ENCODE data around the gene ZCCHC2.

The ZCCHC2 gene

DNA sequence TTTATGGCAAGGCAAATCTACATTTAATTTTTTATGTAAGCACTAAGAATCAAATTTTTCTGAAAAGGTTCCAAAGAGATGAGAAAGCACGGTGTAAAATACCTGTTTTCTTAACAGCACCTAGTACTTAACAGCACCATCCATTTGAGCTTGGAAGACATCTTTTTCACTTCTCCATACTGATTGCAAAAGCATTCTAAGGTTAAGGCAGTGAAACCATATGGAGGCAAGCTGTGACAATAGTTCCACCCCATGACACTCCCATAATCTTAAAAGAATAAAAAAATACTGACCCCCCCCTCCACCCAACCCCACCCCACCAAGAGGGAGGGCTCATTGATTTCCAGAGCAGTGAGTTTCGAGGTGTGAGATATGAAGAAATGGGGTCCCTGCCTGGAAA is 60.6 kb downstream of the ZCCHC2 start:
- DNase-seq = no peak

DNA sequence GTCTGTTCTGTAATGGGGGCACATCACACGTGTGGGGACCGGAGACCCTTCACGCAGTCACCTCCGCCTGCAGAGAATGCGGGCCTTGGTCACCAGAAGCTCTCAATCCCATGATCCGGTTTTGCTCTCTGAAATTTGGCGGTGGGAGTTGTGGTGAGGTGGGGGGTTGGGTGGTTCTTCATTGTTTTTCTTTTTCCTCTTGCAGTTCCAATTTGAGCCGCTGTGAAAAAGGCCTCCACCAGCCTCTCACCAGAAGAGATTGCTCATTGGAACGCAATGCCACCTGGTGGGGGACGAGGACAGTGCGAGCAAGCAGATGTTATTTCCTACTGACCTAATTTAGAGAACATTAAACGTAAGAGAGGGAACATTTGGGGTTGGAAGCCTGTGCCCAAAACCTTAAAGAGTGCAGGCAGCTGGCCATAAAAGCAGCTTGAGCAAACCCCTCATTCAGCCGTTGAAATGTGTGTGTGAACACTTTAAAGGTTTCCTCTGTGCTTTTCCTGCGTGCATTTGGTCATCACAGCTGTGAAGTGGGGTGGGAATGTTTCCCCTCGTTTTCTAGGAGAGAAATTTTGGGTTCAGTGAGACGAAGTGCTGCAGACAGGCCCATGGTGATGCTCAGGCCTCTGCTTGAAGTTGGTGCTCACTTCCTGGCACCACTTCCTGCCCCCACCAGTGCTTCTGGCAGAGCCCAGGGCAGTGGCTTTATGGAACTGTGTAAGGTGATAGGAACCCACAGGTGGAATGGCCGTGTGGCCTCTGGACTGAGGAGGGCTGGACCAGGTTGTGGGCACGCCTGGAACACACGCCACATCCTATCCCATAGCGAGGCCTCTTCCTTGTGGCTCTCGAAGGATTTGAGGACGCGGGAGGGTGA is 61.7 kb downstream of the ZCCHC2 start:
- DNase-seq = peak; percentile 78

DNA sequence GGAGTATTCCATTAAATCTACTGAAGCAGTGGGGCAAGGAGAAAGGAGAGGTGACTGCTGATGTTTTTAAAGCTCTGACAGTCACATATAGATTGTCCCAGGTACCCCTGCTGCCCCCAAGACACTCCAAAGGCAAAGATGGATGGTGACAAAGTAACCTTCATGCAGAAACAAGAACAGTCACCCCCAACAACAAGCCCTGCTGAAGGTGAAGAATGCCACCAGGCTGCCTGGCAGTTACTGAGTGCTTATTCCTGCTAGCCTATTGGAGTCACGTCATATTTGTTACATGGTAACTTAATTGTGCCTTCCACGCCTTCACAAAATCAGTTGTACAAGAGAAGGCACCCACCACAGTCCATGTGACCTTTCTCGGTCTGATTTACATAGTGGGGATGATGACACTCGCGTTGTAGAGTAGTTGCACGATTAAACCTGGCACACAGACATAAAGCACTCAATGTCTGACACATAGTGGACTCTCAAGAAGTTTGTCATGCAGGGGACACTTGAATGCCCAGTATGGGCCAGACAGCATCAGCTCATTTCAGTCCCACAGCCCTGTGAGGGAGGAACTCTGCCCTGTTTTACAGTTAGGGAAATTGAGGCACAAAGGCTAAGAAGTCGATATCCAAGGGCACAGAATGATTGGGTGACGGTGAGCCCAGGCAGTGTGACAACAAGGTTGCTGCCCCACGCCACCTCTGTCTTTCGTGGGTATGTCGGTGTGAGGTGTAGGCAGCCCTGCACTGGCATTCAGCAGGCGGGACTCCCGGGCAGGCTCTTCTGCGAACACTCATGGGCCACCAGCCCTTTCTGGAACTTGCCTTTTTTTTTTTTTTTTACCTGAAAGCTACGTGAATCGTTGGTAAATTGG is 62.7 kb downstream of the ZCCHC2 start:
- peak; percentile 54 for DNase-seq

DNA sequence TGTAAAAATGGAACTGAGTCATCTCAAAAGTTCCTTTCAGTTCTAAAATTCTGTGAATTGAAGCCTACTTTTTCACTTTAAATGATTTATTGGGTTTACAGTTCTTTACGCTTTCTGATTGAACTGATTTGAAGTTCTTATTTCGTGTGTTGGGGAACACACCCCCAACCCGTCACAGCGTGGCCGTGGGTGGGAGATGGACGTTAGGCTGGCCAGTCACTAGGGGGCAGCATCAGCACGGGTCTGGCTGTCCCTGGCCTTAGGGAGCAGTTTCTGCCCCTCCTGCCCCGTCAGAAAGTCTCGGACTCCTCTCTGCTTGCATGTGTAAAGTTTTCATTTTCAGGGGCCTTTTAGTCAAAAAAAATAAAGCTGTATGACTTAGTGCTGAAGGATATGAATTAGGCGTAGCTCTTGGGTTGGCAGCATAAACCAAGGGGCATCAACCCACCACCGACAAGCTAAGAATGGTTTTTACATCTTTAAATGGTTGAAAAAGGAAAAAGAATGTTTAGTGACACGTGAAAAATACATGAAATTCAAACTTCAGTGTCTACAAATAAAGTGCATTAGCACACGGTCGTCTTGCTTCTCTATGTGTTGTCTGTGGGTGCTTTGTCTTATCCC is 63.4 kb downstream of the ZCCHC2 start:
- DNase-seq = peak; percentile 71

DNA sequence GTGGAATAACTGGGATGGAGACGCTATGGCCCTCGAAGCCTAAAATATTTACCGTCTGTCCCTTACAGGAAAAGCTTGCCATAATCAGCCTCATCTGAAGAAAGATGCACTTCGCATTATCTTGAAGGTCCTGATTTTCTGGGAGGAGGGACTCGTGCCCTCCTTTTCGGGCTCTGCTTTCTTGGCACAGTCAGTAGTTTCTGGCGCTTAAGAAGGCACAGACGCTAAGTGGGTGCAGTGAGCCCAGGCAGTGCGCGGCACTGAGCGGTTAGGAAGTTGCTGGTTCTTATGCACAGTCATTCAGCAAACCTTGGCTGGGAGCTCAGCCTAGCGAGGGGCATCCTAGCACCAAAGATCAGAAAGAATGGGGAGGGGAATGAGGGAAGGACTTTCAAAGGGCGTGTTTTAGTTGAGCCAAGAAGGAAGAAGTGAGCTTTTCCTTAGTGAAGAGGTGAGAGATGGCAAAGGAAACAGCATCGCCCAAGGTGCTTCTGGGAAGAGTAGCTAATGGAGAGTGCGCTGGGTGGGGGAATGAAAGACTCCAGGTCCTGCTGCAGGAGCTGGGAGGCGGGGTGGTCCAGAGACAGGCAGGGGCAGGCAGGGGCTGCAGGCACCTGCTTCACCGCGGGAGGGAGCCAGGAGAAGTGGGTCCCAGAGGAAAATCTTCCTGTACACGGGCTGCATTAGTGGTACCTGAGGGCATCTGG is 64.1 kb downstream of the ZCCHC2 start:
- no peak for DNase-seq

DNA sequence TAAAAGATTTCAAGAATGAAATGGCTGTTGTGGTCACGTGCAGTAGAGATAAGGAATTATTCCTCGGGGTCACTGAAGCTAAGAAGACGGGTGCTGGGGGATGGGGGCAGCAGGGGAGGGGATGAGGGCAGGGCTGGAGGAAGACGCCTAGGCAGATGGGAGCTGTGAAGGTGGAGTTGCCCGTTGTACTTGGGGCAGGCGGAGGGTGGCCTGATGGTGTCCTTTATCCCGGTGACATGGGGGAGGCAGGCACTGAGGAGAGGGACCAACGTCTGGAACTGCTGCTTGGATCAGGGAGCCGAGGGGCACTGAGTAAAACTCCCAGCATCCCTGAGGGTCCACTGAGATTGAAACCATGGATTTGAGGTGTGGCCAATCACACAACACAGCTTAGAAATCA is 64.9 kb downstream of the ZCCHC2 start:
- DNase-seq = no peak

DNA sequence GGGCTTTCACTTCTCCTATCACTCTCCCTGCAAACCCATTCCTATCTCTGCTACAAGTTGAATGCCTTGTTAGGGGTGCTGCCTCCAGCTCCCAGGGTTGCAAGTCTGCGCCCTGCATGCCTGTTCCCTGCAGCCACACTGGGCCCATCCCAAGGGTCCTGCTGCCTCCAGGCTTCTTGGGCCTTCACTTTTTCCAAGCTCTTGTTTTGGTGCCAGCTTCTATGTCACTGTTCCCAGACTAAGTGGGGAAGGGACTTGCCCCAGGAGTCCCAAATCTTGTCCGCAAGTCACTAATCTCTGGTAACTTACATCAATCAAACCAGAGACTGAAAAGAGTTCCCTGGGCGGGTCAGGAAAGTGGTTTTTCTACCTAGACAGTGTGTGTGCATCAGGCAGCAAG is 65.4 kb downstream of the ZCCHC2 start:
- DNase-seq = no peak

DNA sequence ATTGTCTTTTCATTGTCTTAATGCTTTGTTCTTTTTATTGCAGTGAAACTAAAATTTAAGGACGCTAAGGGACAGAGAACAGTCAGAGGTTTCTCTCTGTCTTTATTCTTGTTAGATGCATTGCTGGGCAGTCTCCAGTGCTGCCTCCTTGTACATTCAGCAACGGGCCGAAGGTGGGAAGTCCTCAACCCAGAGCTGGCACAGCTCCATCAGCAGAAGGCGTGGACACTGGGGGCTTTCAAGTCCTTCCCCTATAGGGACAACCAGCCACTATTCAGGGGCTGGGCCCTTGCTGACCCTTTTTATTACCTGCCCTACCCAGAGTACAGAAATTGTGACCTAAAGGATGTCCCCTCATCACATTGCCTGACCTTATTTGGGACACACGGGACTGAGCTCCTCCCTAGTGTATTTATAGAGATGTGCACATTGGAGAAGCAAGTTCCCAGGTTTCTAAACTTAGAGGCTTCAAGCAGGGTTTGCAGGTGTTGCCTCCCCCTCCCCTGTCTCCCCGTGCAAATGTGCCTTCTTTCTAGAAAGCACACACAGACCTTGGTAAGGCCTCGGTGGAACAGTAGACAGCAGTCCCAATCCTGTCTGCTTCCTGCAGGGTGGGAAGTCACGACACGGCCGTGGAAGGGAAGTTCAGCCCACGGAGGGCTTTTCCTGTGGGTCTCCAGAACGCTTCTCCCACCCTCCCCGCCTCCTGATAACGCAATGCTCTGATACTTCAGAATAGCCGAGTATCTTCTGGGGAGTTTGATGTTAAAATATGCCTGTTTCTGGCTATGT is 68.2 kb downstream of the ZCCHC2 start:
- DNase-seq = no peak

DNA sequence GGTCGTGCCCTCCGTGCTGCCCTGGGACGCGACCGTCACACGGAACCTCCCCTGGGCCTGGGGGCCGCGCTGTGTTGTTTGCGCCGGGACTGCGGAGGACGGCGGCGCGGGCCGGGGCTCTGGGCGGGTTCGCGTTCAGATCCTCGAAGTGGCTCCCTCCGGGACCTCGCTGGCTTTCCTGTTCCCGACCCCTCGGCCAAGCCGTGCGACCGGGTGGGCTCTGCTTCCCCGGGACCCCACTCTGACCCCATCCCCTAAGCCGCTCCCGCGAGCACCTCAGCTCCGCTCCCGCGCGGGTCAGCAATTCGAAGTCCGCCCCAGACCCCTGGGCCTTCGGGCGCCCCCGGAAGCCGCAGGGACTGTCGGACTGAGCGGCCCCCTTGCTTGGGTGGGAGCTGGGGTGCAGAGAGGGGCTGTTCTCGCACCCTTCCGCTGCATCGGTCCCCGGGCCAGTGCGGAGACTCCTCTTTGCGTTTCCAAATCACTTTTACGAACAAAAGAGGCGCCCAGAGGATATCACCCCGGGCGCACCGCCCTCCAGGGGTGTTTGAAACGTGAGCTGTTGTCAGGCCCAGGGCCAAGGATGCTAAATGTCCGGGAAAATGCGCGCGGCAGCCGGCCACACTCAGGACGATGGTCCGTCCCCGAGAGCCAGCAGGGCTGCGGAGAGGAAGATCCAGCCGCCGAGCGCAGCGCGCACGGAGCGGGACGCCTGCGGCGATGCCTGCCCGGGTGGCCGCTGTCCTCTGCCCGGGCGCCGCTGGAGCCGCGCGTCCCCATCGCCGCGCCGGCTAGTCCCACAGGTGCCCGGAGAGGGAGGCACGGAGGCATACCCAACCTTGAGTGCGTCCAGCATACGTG is 73.5 kb downstream of the ZCCHC2 start:
- DNase-seq = no peak

DNA sequence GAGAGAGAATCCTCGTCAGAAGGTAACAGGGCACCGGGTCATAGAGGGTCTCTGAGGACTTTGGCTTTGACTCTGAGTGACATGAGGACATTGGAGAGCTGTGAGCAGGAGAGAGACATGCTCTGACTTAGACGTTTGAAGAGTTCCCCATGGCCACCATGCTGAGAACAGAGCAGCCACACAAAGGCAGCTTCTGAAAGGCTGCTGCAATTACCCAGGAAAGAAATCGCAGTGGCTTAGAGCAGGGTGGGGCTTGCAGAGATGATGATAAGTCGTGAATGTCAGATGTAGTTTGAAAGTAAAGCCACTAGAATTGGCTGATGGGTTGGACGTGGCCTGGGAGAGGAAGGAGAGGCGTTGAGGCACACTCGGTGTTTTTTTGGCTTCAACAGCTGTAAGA is 79.0 kb downstream of the ZCCHC2 start:
- DNase-seq = no peak

DNA sequence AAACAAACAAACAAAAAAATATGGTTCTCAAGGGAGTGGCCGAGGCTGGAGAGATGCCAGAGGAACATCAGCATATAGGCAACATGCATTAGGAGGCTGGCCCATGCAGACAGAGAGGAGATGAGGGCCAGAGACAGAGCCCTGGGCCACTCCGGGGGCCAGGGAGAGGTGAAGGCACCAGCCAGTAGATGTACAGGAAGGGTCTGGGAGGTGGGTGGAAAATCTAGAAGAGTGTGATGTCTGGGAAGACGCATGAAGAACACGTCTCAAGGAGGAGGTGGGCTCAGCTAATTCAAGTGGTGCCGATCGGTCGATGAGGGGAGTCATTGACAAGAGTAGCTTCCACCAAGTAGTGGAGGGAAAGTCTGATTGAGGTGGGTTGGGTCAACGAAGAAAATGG is 79.9 kb downstream of the ZCCHC2 start:
- no peak for DNase-seq

DNA sequence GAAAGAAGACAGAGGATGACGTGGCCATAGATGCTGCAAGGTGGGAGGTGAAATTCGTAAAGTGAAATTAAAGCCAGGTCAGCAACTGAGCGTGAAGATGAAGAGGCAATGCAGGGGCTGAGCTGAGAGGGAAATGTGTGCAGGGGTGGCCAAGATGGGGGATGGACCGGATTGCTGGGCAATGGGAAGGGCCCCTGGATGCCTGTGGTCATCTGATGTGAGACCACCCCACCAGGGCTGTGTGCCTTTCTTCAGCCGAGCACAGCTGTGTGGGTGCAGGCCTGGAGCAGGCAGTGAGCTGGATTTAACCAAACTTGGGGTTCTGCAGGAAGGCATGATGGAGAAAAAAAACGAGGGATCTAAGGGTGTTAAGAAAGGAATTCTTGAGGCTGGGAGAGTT is 80.4 kb downstream of the ZCCHC2 start:
- no peak for DNase-seq

DNA sequence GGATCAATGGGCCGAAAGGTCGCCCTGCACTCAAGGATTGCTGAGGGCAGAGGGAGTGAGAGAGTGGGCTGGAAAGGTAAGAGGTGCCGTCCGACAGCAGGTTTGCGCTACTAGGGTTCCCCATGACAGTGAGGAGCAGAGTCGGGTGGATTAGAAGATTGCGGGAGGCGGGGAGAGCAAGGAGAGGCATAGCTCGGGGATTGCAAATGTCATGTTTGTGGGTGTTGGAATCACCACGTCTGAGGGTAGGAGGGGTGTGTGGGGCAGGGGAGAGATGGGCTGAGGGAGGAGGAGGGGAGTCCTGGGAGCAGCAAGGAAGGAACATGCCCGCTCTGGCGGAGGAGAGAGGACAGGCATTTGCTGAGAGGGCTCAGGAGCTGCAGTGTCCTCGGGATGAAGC is 81.2 kb downstream of the ZCCHC2 start:
- DNase-seq = no peak

DNA sequence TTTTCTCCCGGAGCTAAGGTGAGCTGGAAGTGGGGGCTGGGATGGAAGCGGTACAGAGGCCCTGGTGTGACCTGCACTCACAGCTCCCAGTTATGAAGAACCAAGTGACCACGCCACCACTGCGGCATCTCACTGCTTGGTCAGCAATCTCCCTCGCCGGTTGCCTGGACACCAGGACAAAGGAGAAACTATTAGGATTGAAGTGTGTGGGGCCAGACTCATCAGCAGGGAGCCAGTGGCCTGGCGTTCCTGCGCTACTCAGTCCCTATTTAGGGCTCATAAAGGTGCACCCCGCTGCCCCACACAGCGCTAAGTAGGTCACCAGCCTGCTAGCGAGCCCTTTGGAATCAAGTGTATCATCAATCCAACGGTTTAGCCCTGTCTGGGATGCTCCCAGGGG is 82.9 kb downstream of the ZCCHC2 start:
- DNase-seq = no peak

DNA sequence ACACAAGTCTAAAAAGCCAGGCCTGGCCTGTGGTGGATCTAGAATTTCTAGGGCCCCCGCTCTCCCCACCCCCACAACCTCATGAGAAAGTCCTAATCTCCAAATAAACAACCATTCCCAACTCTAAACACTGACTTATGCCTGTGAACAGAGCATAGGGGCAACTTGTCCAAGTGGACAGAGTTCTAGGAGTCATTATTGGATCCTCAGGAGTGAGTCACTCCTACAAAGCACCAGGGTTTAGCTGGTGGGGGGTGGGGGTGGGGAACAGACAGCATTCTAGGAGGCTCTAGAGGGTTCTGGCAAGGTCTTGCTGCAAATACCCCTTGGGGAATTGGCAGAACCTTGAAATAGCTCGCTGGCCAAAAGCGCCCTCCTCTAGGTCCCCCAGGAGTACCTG is 83.3 kb downstream of the ZCCHC2 start:
- no peak for DNase-seq

DNA sequence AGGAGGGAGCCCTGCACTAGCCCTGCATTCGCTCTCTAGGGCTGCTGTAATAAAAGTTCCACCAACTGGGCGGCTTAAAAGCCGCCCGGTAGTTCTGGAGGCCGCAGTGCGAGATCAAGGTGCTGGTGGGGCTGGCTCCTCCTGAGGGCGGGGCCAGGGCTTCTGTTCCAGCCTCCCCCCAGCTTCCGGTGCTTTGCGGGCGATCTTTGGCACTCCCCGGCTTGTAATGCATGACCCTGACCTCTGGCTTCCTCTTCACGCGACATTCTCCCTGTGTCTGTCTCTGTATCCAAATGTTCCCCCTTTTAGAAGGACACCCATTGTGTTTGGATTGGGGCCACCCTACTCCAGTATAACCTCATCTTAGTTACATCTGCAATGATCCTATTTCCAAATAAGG is 84.5 kb downstream of the ZCCHC2 start:
- DNase-seq = no peak

DNA sequence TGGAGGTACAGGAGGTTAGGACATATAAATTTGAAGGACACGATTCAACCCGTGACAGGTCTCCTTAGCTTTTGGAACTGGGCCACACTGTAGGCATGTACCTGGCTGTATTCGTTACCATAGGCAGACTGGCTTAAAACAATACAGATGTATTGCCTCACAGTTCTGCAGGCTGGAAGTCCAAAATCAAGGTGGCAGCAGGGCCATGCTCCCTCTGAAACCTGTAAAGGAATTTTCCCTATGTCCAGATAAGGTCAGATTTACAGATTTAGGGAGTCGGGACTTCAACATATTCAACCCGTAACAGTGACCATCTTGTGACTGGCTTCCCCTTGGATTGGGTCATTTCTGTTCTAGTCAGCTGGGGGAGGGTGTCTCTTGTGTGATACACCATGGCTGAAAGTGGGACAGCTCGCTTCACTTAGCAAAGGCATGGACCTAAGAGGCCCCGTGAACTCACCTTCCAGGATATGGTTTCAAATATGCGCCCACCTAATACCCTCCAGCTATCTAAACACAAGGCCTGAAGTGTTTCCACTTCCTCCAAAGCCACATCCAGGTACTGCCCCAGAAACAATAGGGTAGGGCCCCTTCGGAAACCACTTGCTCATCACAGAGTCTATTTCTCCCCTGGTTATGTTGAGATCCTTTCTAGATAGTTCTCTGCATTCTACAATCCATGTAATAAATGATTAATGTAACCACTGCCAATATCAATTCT is 85.0 kb downstream of the ZCCHC2 start:
- no peak for DNase-seq

DNA sequence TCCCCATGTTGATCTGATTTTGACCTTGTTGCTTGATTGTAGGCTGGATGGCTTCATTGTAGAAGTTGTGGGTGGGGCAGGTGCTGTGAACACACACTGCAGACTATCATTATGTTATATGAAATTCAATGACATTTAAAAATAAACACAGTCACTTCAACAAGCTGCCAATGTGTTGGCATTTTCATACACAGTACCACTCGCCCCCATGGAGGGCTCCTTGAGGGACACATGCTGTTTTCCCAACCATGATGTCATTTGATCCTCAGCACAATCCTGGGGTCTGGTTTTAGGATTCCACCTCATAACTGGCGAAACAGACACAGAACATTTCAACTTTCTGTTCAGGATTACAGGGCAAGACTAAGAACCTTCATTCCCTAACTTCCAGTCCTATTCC is 86.9 kb downstream of the ZCCHC2 start:
- DNase-seq = no peak

DNA sequence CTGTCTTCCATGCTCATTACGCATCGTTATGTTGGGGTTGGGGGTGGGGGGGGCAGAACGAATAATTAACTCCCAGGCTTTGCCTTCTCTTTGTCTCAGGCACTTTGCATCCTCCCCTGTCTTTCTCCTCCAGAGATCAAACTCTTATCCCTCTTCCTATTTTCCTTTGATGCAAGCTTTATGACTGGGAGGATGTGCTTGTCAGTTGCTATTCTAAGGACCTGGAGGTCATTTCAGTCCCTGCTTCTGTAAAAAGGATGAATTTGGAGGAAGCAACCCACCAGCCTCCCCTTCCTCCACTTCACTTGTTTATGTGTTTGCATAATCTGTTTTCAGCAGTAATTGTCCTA is 87.5 kb downstream of the ZCCHC2 start:
- no peak for DNase-seq

DNA sequence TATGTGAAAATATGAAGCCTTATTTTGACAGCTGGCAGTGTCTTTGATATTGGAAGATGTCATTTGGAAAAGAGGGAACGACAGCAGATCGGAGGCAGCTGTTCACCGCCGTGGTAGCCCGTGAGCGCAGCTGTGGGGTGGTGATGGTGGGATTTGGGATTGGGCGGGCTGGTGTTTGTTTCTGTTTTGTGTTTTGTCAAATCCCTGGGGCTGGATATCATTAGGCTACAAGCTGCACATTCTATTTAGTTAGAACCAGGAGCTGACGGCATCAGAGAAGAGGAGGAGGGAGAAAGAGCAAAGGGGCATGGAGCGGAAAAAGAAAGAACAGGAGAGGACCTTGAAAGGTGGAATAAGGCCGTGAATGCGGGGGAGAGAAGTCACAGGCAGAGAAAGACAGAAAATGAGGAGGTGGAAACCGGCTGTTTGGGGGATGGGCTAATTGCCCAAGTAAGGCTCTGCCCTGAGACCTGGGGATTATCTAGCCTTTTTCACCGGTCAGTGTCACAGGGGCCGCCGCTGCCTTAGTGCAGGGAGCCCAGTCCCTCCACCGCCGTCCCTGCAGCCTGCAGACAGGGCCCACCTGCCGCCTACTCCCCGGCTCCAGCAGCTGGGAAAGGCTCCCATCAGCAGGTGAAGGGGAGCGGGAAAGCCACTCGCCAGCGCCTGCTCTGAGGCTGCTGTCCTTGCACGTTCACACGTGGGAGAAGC is 88.0 kb downstream of the ZCCHC2 start:
- no peak for DNase-seq

Data from stimulated activated CD4-positive, alpha-beta T cell treated with anti-CD3 and anti-CD28 coated beads, Interleukin-12 subunit alpha, Interleukin-12 subunit beta, amount 100 ng/mL, for 4 hours (primary cell).